H1 (cell line): Measurements from ENCODE around the gene CSF3R. TPM values are rescaled to one million over a fixed set of nuclear protein-coding genes. Genes with fewer than 3 reads are reported as not detected.
A peak's percentile ranks its signal among the peaks of the same experiment; 100 is the strongest.

Experiments
- CTCF ChIA-PET: fragments of 300-600 bp; sonication (Branson Sonifier 250); formaldehyde crosslinking; loops from one replicate; lab custom pipeline; 2021; ENCODE audit not compliant: partially characterized antibody; lab: Charles Lee
- POLR2A ChIA-PET: fragments of 300-600 bp; sonication (Branson Sonifier 250); formaldehyde crosslinking; loops from one replicate; lab custom pipeline; 2021; ENCODE audit warnings: inconsistent platforms; ENCODE audit not compliant: partially characterized antibody; lab: Charles Lee
- DNase-seq, 2 experiments: peaks; one replicate each; pipeline versions ENCODE4 v3.0.0 to v3.0.0-alpha.2; 2010 to 2022; ENCODE audit warnings: low spot score in 2 of 2, low read depth in 1 of 2, mixed read lengths in 1 of 2
- FAIRE-seq: peaks from 2 replicates; lab custom pipeline; 2011; peaks lifted over from hg19 to GRCh38; lab: Jason Lieb, UNC
- H2AFZ ChIP-seq: 2 replicates; pipeline ENCODE4 v1.8.1; 2012; ENCODE audit warnings: low read length, inconsistent platforms
- H2AK5ac ChIP-seq: 2 replicates; pipeline ENCODE4 v1.6.1; 2013; ENCODE audit warnings: low read depth, low read length
- H2BK120ac ChIP-seq: replicated peaks from 2 replicates; pipeline ENCODE3; 2013; ENCODE audit warnings: low read depth, low read length, inconsistent platforms
- H2BK12ac ChIP-seq: 2 replicates; pipeline ENCODE4 v1.6.1; 2013; ENCODE audit warnings: low read depth, low read length
- H2BK15ac ChIP-seq: 2 replicates; pipeline ENCODE4 v1.6.1; 2013; ENCODE audit warnings: low read length
- H2BK20ac ChIP-seq: 2 replicates; pipeline ENCODE4 v1.6.1; 2013; ENCODE audit warnings: low read length
- H2BK5ac ChIP-seq: 2 replicates; pipeline ENCODE4 v1.6.1; 2013; ENCODE audit warnings: low read depth, low read length
- H3K14ac ChIP-seq: 2 replicates; pipeline ENCODE4 v1.6.1; 2013; ENCODE audit warnings: inconsistent platforms; ENCODE audit not compliant: insufficient read length
- H3K18ac ChIP-seq: 2 replicates; pipeline ENCODE4 v1.6.1; 2013; ENCODE audit warnings: low read length; ENCODE audit errors: extremely low read depth
- H3K23ac ChIP-seq: 2 replicates; pipeline ENCODE4 v1.6.1; 2013; ENCODE audit warnings: inconsistent platforms; ENCODE audit not compliant: insufficient read length
- H3K23me2 ChIP-seq: 2 replicates; pipeline ENCODE4 v1.6.1; 2013; ENCODE audit warnings: low read depth, low read length
- H3K27ac ChIP-seq: 2 replicates; pipeline ENCODE4 v1.6.1; 2011; ENCODE audit warnings: low read depth, low read length, inconsistent platforms
- H3K27me3 ChIP-seq, 4 experiments: replicated peaks in 1 of 4; 1 replicate in 1 of 4; 2 replicates in 3 of 4; pipeline versions ENCODE4 v1.6.1 to v1.8.1; 2011 to 2013; ENCODE audit warnings: low read length in 3 of 4, mild to moderate bottlenecking in 3 of 4, inconsistent platforms in 2 of 4, mixed read lengths in 2 of 4, moderate library complexity in 1 of 4; ENCODE audit not compliant: control insufficient read depth in 3 of 4, insufficient read depth in 3 of 4; ENCODE audit errors: extremely low read depth in 1 of 4
- H3K36me3 ChIP-seq, 4 experiments: 2 replicates each; pipeline versions ENCODE4 v1.6.1 to v1.8.1; 2011 to 2013; ENCODE audit warnings: mild to moderate bottlenecking in 4 of 4, low read length in 3 of 4, moderate library complexity in 2 of 4, control low read depth in 1 of 4, inconsistent platforms in 1 of 4; ENCODE audit not compliant: insufficient read depth in 4 of 4, control insufficient read depth in 2 of 4
- H3K4ac ChIP-seq: replicated peaks from 2 replicates; pipeline ENCODE3; 2013; ENCODE audit warnings: low read length, low read depth, mixed read lengths, inconsistent platforms; ENCODE audit not compliant: insufficient read length
- H3K4me1 ChIP-seq, 4 experiments: replicated peaks in 1 of 4; 1 replicate in 1 of 4; 2 replicates in 3 of 4; pipeline versions ENCODE4 v1.6.1 to v1.8.1; 2011 to 2013; ENCODE audit warnings: low read length in 3 of 4, inconsistent platforms in 2 of 4, mixed read lengths in 1 of 4; ENCODE audit not compliant: insufficient read depth in 4 of 4, control insufficient read depth in 3 of 4
- H3K4me2 ChIP-seq, 2 experiments: 2 replicates each; pipeline versions ENCODE4 v1.6.1 to v1.8.1; 2011 to 2013; ENCODE audit warnings: low read depth in 2 of 2, low read length in 2 of 2, control low read depth in 1 of 2, inconsistent platforms in 1 of 2, mild to moderate bottlenecking in 1 of 2; ENCODE audit not compliant: insufficient read depth in 1 of 2
- H3K4me3 ChIP-seq, 4 experiments: fragments of 200-600, 300-600 bp in 1 of 4; sonication (generic), shearing (Covaris generic), sonication (Bioruptor Twin) in 1 of 4; 2 replicates each; pipeline versions ENCODE4 v1.5.1 to v1.8.1; 2011 to 2016; ENCODE audit warnings: low read length in 4 of 4, low read depth in 3 of 4, control low read depth in 2 of 4, inconsistent platforms in 2 of 4, mild to moderate bottlenecking in 2 of 4, mixed read lengths in 1 of 4, moderate library complexity in 1 of 4; ENCODE audit not compliant: insufficient read depth in 2 of 4; ENCODE audit errors: extremely low read depth in 1 of 4
- H3K56ac ChIP-seq: replicated peaks from 2 replicates; pipeline ENCODE3; 2013; ENCODE audit warnings: low read depth, mild to moderate bottlenecking, mixed read lengths, low read length, inconsistent platforms; ENCODE audit not compliant: insufficient read length
- H3K79me1 ChIP-seq: 2 replicates; pipeline ENCODE4 v1.6.1; 2013; ENCODE audit warnings: low read depth, low read length, control low read depth
- H3K79me2 ChIP-seq, 2 experiments: 2 replicates each; pipeline versions ENCODE4 v1.6.1 to v1.8.1; 2012 to 2013; ENCODE audit warnings: low read length in 2 of 2, mild to moderate bottlenecking in 2 of 2, inconsistent platforms in 1 of 2; ENCODE audit not compliant: insufficient read depth in 2 of 2, control insufficient read depth in 1 of 2
- H3K9ac ChIP-seq, 4 experiments: replicated peaks in 1 of 4; 1 replicate in 1 of 4; 2 replicates in 3 of 4; pipeline versions ENCODE4 v1.6.1 to v1.8.1; 2011 to 2013; ENCODE audit warnings: low read depth in 3 of 4, low read length in 3 of 4, control low read depth in 2 of 4, mild to moderate bottlenecking in 2 of 4, moderate library complexity in 2 of 4, inconsistent platforms in 1 of 4; ENCODE audit errors: extremely low read depth in 1 of 4
- H3K9me3 ChIP-seq, 2 experiments: 2 replicates each; pipeline versions ENCODE4 v1.6.1 to v1.8.1; 2012 to 2013; ENCODE audit warnings: mild to moderate bottlenecking in 2 of 2, moderate library complexity in 2 of 2, control low read depth in 1 of 2, inconsistent platforms in 1 of 2, low read depth in 1 of 2, low read length in 1 of 2, mixed read lengths in 1 of 2; ENCODE audit not compliant: insufficient read depth in 2 of 2
- H4K20me1 ChIP-seq, 2 experiments: replicated peaks in 1 of 2; 2 replicates each; pipeline versions ENCODE3 to v1.8.1; 2011 to 2013; ENCODE audit warnings: inconsistent platforms in 2 of 2, low read length in 2 of 2, mild to moderate bottlenecking in 1 of 2; ENCODE audit not compliant: insufficient read depth in 2 of 2, control insufficient read depth in 1 of 2
- H4K5ac ChIP-seq: 2 replicates; pipeline ENCODE4 v1.6.1; 2013; ENCODE audit warnings: low read length, low read depth, mixed read lengths, inconsistent platforms; ENCODE audit not compliant: insufficient read length
- H4K8ac ChIP-seq: 2 replicates; pipeline ENCODE4 v1.8.0; 2013; ENCODE audit warnings: mild to moderate bottlenecking, moderate library complexity, low read length, inconsistent platforms; ENCODE audit not compliant: insufficient read depth; ENCODE audit errors: extremely low read depth
- H4K91ac ChIP-seq: replicated peaks from 2 replicates; pipeline ENCODE3; 2013; ENCODE audit warnings: low read length, mixed read lengths, inconsistent platforms; ENCODE audit not compliant: insufficient read length
- BRCA1 ChIP-seq: IDR thresholded peaks from 2 replicates; pipeline ENCODE4 v1.6.1; 2012; ENCODE audit warnings: low read depth, low read length, improper control_type of control experiment
- CHD1 ChIP-seq: IDR thresholded peaks from 2 replicates; pipeline ENCODE4 v1.6.1; 2012; ENCODE audit warnings: low read depth, low read length, improper control_type of control experiment
- EGR1 ChIP-seq: IDR thresholded peaks from 2 replicates; pipeline ENCODE4 v1.6.1; 2011; ENCODE audit warnings: low read depth, low read length, borderline replicate concordance
- EP300 ChIP-seq, 2 experiments: IDR thresholded peaks; 1 replicate in 1 of 2; 2 replicates in 1 of 2; pipeline ENCODE4 v1.6.1; 2011 to 2012; ENCODE audit warnings: low read depth in 2 of 2, low read length in 2 of 2, mild to moderate bottlenecking in 2 of 2, borderline replicate concordance in 1 of 2, inconsistent platforms in 1 of 2, moderate library complexity in 1 of 2
- JUN ChIP-seq: IDR thresholded peaks from 2 replicates; pipeline ENCODE4 v1.6.1; 2011; ENCODE audit warnings: low read depth, mild to moderate bottlenecking, improper control_type of control experiment, low read length
- KDM4A ChIP-seq: IDR thresholded peaks from one replicate; pipeline ENCODE4 v1.7.1; 2012; ENCODE audit warnings: low read depth, mild to moderate bottlenecking, moderate library complexity, low read length, inconsistent platforms; ENCODE audit not compliant: severe bottlenecking
- POU5F1 ChIP-seq: IDR thresholded peaks from 2 replicates; pipeline ENCODE4 v1.6.1; 2011; ENCODE audit warnings: low read depth, mild to moderate bottlenecking, low read length, moderate library complexity
- RNF2 ChIP-seq: fragments of 200-900, 300-1000 bp; sonication (generic); IDR thresholded peaks from 2 replicates; pipeline ENCODE4 v1.7.1; 2016; ENCODE audit warnings: borderline replicate concordance, low read depth, mild to moderate bottlenecking, antibody characterized with exemption, low read length; ENCODE audit not compliant: poor library complexity, severe bottlenecking; ENCODE audit errors: missing control alignments
- SIRT6 ChIP-seq: IDR thresholded peaks from one replicate; pipeline ENCODE4 v1.7.1; 2012; ENCODE audit warnings: low read length, inconsistent platforms
- TBP ChIP-seq: IDR thresholded peaks from 2 replicates; pipeline ENCODE4 v1.6.1; 2011; ENCODE audit warnings: low read depth, low read length, improper control_type of control experiment
- WGBS, 2 experiments: shearing (Covaris generic) in 1 of 2; methylation state at CpG; one replicate each; pipeline versions ENCODE4 v1.1.6 to v1.1.7; 2013 to 2015; ENCODE audit warnings: low lambda C conversion rate in 2 of 2, mixed read lengths in 2 of 2, inconsistent platforms in 1 of 2, low coverage in 1 of 2, missing lambda C conversion rate in 1 of 2; ENCODE audit not compliant: insufficient replicate concordance in 2 of 2, insufficient coverage in 1 of 2, insufficient read length in 1 of 2; ENCODE audit errors: extremely low coverage in 1 of 2, missing lambda C conversion rate in 1 of 2; 5-methylcytosine and 5-hydroxymethylcytosine counted together
- polyA plus RNA-seq, 7 experiments: library from polyadenylated mRNA; depleted of rRNA in 3 of 7; stranded (reverse) in 5 of 7; unstranded in 2 of 7; fragments of >200 nt in 5 of 7; fragments of 200-250 nt in 2 of 7; gene quantifications; 1 replicate in 5 of 7; 2 replicates in 1 of 7; 4 replicates in 1 of 7; pipeline versions ENCODE4 v1.2.1 to v1.2.3, GENCODE V29; 2011 to 2013; ENCODE audit warnings: missing spikeins in 2 of 7, mixed read lengths in 2 of 7
- total RNA-seq: library from RNA; stranded (reverse); fragmentation: NEBNext Ultra II Directional; extraction: Animal tissue kit (Norgen Biotek cat#: 25700); gene quantifications from 2 replicates; pipeline ENCODE4 v1.2.1, GENCODE V29; 2021
- TF ChIP-seq, protein P1 (sequence below), 3 experiments: IDR thresholded peaks; 1 replicate in 2 of 3; 2 replicates in 1 of 3; pipeline versions ENCODE4 v1.5.1 to v1.6.1; 2011; ENCODE audit warnings: low read length in 3 of 3, mild to moderate bottlenecking in 3 of 3, inconsistent platforms in 2 of 3, low read depth in 1 of 3, moderate library complexity in 1 of 3; ENCODE audit not compliant: insufficient read depth in 1 of 3; ENCODE audit errors: control extremely low read depth in 1 of 3

The CSF3R gene
- total and polyA plus RNA-seq, 2 of the 8 experiments (the other 6 are each of a cell fraction or from before 2014, with no cell fraction given), result not detected

DNA sequence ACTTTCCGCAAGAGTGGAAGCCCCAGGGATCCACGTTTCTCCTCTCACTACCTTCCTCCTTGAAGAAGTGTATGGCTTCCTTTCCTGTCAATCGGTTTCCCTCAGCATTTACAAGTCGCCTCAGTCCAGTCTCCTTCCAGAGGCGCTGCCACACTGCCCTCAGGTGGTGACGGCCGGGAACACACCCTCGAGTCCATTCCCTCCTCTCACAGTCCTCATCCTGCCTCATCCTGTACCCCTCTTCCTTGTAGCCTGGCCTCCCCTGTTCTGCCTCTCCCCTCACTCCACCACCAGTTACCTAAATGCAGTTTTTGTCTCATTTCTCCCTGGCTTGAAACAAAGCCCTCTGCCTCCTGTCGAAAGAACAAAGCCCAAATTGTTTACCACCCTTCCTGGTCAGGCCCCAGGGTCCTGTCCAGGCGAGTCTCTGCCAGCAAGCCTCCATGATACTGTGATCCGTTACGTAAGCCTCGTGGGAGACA, 61.8 kb downstream of the CSF3R start:
- H3K9me3 ChIP-seq, result no peaks in the 10 kb centered on the region
- H4K8ac ChIP-seq, result no peak overlapping the region
- H3K23me2 ChIP-seq, result no peaks in the 10 kb centered on the region
- no peak overlapping the region for H4K5ac ChIP-seq
- H3K4me3 ChIP-seq, result no peak overlapping the region
- no peaks in the 10 kb centered on the region for H3K79me1 ChIP-seq
- H2BK12ac ChIP-seq, result no peak overlapping the region
- no peaks in the 10 kb centered on the region for H3K36me3 ChIP-seq
- no peaks in the 10 kb centered on the region for H3K4me1 ChIP-seq
- H3K4me2 ChIP-seq, result no peak overlapping the region
- CTCF ChIA-PET, result interaction anchor here (0.6 to 4.6 kb wide), 14 partner anchors 8 to 294 kb away, joined by 3 to 30 read pairs (median 6); no protein-coding TSS in a partner anchor
- peak; percentile 98 for FAIRE-seq
- no peak overlapping the region; the same call in 1 of the 2 replicates for H2BK15ac ChIP-seq
- DNase-seq, result peak; percentile 79 to 100
- no peak overlapping the region for H3K18ac ChIP-seq
- H2AFZ ChIP-seq, result no peak overlapping the region
- H3K9ac ChIP-seq, result no peak overlapping the region
- no peak overlapping the region for H2AK5ac ChIP-seq
- no peak overlapping the region for H2BK5ac ChIP-seq
- no peaks in the 10 kb centered on the region for H4K20me1 ChIP-seq
- H3K79me2 ChIP-seq, result no peaks in the 10 kb centered on the region
- WGBS, 2 experiments, result 32% methylated on average over 13 of the region's 13 CpGs; no CpG with 5 or more reads in 1 of the 2 experiments
- H2BK120ac ChIP-seq, result no peak overlapping the region
- H2BK20ac ChIP-seq, result no peak overlapping the region
- no peak overlapping the region for H3K56ac ChIP-seq
- no peaks in the 10 kb centered on the region for H3K27me3 ChIP-seq
- POLR2A ChIA-PET, result interaction anchor here (1.5 to 3.3 kb wide), 4 partner anchors 34 to 115 kb away, joined by 3 to 18 read pairs (median 6); partner anchors contain the start of gene SH3D21
- H3K4ac ChIP-seq, result no peak overlapping the region
- H4K91ac ChIP-seq, result no peak overlapping the region
- H3K27ac ChIP-seq, result no peak overlapping the region
- no peak overlapping the region for H3K23ac ChIP-seq
- no peak overlapping the region for H3K14ac ChIP-seq
- TF ChIP-seq SIRT6 (no peak), POU5F1 (no peak), KDM4A (no peak), RNF2 (no peak), JUN (no peak), TBP (no peak), BRCA1 (0 out of 2 replicates have a peak, but pooled peaks have one; percentile 9), CHD1 (no peak), EGR1 (no peak), EP300 (IDR thresholded peaks at IDR 0.05; ENCODE audit: borderline replicate concordance in 1 of 2, low read depth in 2 of 2, low read length in 2 of 2) (no peak)
- TF ChIP-seq, protein P1, sequence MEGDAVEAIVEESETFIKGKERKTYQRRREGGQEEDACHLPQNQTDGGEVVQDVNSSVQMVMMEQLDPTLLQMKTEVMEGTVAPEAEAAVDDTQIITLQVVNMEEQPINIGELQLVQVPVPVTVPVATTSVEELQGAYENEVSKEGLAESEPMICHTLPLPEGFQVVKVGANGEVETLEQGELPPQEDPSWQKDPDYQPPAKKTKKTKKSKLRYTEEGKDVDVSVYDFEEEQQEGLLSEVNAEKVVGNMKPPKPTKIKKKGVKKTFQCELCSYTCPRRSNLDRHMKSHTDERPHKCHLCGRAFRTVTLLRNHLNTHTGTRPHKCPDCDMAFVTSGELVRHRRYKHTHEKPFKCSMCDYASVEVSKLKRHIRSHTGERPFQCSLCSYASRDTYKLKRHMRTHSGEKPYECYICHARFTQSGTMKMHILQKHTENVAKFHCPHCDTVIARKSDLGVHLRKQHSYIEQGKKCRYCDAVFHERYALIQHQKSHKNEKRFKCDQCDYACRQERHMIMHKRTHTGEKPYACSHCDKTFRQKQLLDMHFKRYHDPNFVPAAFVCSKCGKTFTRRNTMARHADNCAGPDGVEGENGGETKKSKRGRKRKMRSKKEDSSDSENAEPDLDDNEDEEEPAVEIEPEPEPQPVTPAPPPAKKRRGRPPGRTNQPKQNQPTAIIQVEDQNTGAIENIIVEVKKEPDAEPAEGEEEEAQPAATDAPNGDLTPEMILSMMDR (IDR thresholded peaks at IDR 0.05; ENCODE audit: control extremely low read depth in 1 of 3, insufficient read depth in 1 of 3, low read depth in 1 of 3, low read length in 3 of 3), result peak; percentile 91 to 99 (median 99)
